ENCODE data around the gene LCK.
A peak's percentile ranks its signal among the peaks of the same experiment; 100 is the strongest.

Gene LCK

DNA sequence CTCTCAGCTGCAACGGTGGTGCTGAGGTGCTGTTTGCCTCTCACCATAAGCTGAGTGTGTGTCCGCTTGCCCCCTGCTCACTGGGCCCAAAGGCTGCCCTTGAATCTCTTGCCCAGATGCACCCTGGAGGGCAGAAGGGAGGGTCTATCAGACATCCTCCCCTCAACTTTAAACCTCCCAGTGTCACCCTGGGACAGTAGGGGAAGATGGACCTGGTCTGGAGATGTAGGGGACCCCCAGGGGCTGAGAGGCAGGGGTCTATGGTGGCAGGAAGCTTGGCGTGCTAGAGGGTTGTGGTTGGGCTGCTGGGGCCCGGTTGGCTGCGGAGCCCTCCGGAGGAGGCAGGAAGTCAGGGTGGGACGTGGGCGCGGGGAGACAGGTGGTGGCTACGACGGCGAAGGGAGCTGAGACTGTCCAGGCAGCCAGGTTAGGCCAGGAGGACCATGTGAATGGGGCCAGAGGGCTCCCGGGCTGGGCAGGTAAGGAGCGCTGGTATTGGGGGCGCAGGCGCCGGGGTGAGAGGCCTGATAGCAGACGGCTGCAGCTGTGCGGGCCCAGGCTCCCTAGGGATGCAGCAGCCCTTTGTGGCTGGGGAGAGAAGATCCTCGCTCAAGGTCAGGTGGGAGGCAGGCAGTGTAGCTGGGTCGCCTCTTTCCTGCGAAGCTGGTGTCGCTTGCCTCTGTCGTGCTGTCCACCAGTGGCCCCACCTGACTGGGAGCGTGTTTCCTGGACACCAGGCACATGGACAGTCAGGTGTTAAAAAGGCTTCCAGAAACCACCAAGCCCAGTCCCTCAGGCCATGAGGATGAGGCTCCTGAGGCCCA, at the start of gene LCK:
Gene LCK, plus strand, starts transcription at position 373 of the 824 bp plus-strand sequence. CDS start 23,065 bp downstream, outside the sequence.
- DNase-seq, result no peak

DNA sequence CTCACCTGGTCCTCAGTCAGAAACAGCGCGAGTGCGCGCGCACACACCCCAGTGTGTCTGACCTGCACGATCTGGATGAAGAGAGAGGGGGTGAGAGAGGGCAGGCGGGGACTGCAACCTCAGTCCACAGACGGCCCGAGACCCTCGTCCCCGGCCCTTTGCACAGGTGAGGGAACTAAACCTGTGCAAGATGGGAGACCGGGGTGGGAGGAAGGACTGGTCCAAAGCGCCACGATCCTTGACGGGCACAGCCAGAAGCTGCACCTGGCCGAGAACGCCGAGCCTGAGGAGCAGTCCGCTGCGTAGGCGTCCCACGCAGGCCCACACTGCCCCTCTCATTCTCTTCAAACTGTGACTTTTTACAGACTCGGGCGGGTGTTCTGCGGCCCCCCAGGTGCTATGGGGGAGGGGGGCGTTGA, 46.1 kb upstream of the LCK start:
- no peak for DNase-seq

DNA sequence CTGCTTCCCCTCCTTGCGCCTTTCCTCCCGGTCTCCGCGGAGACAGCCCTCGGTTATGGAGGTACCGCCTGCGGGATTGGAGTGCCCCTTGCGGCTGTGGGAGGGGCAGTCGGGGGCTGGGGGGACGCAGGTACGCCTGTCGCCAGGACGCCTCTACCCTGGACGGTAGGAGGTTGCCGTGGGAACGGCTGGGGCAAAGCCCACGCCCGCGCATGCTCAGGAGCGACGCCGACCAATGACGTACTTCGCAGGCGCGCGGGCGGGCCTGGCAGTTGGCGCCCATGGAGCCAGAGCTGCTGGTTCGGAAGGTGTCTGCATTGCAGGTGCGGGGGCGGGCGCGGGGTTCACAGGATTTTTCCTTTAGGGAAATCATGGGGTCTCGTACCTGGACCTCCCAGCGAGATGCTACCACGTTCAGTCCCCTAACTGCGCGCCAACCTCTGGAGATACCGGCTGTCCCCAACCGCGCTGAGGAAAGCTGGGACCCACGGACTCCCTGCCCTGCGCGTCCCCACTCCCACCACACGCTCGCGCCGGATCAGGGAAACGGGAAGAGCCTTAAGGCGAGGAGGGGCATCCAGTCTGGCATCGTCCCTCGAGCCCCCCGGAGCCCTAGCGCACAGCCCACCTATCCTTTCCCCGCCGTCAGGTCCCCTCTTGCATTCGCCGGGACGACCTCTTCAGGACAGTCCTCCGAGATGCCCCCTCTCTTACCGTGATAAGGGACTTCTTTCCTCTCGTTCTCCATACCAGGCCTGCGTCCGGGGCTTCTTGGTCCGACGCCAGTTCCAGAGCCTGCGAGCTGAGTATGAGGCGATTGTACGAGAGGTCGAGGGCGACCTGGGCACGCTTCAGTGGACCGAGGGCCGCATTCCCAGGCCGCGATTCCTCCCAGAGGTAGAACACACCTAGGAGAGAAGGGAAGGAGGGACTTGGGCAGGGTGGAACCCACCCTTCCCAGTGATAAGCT, 45.4 kb upstream of the LCK start, which contains the start of gene IQCC:
Gene IQCC, plus strand, starts transcription at position 271 of the 970 bp plus-strand sequence. Its CDS starts 11 bp downstream, at position 282.
- peak; percentile 37 for DNase-seq

DNA sequence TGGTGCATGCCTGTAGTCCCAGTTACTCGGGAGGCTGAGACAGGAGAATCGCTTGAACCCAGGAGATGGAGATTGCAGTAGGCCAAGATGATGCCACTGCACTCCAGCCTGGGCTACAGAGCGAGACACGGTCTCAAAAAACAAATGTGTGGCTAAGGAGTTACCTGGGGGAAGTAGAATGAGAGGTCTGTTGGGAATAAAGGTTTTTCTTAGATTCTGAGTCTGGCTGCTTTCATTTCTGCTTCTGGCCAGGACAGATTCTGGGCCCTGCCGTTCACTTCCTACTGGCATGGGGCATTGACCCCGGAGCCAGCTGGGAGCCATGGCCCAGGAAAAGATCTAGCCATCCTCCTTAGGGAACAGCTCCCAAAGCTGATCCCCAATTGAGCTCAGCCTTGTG, 42.6 kb upstream of the LCK start:
- DNase-seq, result no peak

DNA sequence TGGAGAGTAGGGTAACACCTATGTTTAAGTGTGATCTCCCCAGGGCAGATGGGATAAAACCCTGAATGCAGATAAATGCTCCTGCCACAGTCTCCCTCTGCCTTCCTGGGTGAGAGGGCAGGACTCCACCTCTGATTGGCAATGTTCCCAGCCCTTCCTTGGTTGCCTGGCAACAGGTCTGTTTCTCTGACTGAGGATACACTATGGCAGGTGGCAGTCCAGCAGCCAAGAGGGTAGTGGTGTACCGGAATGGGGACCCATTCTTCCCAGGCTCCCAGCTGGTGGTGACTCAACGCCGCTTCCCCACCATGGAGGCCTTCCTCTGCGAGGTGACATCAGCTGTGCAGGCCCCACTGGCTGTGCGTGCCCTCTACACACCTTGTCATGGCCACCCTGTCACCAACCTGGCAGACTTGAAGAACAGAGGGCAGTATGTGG, 42.2 kb upstream of the LCK start, which contains the start of gene DCDC2B:
Gene DCDC2B, plus strand, starts transcription at position 199 of the 438 bp plus-strand sequence. Its CDS starts 5 bp downstream, at position 204.
- DNase-seq, result peak; percentile 66

DNA sequence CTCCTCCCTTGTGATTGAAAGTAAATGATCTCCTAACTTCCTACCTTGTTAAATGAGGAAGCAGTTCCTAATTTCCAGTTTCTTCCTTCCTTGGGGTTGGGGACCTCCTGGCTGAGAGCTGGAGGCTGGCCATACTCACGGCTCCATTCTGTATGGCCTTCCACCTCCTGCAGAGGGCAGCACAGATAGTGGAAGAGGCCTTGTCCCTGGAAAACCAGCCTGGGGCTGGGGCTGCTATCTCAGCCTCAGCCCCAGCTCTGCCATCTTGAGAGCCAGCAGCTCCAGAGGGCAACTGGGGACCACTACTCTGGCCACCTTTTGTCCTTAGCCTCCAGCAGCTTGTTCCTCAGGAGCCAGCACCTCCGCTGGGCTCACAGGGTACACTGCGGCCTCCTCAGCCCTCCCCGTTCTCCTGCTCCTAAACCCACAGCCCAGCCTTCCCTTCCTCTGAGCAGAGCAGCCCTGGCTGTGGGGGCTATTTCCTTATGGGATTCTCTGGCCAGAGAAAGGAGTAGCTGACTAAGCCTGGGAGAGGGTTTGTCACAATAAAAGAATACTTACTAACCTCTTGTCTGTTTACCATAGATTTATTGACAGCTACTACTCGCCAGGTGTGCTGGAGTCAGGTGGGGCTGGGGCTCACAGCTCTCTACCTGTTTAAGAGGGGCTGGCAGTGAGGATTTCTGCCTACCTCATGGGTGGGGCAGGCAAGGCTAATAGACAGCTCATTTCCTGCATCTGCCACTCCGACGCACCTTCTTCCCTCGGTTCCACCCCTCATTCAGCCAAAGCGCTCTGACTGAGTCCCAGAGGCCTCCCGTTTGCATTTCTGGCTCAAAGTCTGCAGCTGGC, 35.2 kb upstream of the LCK start:
- no peak for DNase-seq

DNA sequence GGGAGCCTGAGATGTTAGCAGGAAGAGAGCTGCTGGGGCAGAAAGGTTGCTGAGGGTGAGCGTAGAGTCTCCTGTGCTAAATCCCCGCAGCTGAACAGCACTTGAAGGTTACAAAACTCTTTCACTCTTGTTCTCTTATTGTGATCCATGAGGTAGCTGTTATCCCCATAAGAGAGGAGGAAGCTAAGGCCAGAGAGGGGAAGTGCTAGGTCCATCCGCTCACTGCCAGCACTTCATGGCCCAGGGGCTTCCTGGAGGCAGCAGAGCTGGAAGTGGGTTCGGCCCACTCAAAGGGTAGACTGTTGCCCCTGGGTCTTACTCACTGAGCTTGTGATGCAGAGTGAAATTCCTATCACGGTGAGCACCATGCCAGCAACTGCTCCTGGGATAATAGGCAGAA, 34.5 kb upstream of the LCK start:
- no peak for DNase-seq

DNA sequence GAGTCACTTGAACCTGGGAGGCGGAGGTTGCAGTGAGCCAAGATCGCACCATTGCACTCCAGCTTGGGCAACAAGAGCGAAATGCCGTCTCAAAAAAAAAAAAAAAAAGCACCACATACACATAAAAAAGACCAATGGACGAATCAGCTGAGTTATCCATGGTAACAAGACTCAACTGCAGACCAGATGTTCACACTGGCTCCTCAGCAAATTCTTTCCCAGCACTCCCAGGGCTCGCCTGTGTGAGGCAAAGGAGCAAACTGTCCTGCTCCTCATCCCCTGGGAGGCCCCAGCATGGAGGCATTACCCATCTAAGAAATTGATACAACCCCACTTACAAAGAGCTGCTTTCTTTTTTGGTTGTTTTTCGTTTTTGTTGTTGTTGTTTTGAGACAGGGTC, 32.0 kb upstream of the LCK start:
- no peak for DNase-seq

DNA sequence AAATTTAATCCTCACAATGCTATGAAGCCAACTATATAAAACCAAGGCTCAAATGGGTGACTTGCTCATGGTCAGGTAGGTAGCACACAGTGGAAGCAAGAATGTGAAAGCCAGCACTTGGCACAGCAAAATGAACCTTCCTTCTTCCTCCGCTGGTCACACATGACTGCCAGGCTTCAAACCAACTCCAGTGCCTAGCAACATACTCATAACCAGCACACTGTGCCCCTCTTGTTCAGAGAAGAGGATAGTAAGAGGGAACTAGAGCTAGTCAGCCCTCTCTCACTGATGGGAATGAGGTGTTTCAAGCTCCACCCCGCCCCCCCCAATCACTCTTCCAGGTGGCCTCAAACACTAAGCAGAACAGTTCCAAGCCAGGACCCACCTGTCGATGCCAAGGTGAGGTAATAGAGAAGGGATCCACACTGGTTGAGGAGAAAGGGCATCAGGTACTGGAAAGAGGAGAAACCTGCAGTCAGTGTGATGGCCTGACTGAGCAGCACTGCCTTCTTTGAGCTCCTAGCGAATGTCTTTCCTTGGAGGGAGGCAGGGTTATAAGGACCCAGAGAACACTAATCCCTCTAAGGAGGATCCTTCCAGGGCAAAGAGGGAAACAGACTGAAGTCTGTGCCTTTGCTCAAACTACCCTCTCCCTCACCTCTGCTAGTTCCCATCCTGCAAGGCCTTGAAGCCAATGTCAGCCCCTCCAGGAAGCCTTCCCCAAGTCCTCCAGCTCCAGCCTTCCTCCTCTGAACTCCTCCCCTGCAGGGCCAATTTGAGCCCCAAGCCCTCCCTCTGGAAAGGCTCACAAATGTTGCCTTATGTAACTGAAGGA, 30.1 kb upstream of the LCK start:
- DNase-seq, result no peak

DNA sequence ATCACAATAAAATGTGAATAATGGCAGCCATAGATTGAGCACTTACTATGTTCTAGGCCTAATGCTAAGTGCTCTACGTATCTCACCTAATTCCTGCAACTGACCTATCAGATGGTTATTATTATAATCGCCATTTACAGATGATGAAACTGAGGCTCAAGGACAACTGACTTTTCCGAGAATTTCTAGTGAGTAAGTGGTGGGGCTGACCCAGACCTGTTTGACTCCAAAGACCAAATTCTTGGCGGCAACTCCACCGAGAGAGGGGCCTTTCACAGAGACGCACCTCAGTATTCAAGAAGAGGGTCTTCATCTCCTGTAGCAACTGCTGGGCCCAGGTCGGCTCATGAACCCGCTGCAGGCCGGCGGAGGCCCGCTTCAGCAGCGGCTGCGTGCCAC, 29.5 kb upstream of the LCK start:
- DNase-seq, result no peak

DNA sequence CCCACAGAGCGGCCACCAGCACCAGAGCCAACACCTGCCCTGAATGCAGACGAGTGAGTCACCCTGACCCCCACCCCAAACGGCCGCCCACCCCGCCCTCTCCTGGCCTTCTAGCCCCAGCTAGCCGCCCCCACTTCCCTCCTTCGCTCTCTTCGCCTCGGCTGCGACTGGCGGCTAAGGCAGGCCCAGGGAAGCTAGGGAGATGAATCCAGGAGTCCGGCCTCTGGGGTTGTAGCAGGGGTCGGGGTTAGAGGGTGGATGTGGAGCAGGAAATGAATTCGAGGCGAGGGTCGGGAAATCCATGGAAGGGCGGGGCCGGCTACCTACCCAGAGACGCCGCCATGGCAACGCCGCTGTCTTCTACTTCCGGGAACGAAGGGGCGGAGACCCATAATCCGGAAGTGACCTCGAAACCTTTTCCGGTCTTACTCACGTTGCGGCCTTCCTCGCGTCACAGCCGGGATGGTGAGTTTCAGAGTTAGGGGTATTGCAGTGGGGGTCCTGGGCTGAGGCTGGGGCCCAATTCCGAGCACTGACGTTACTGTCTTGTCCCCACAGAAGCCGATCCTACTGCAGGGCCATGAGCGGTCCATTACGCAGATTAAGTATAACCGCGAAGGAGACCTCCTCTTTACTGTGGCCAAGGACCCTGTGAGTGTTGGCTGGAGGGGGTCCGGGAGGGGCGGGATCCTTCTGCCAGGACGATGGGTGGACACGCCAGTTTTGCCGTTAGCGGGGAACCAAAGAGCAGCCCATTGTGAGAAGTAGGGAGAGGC, 28.9 kb upstream of the LCK start, which contains the start of the genes EIF3I and TMEM234:
Gene EIF3I, plus strand, starts transcription at position 428 of the 776 bp plus-strand sequence. Its CDS starts 35 bp downstream, at position 463.
Gene TMEM234, minus strand, starts transcription at position 374 of the 776 bp plus-strand sequence. Its CDS starts 31 bp downstream, at position 343.
- DNase-seq, result peak; percentile 57

DNA sequence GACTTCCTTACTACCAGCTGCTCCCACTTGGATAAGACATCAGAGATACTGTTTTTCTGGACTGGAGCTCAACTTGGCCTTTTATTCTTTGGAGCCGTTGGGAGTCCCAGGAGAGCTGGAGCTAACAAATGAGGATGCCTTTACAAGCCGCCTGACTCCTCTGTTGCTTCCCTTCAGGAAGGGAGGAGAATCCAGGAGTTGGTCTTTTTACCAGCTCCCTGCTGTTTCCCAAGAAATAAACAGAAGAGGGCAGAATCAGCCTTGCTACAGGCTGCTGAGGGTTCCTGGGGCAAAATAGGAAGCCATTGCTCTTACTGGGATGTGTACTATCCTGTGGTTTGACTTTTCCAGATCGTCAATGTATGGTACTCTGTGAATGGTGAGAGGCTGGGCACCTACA, 27.4 kb upstream of the LCK start:
- DNase-seq, result no peak

DNA sequence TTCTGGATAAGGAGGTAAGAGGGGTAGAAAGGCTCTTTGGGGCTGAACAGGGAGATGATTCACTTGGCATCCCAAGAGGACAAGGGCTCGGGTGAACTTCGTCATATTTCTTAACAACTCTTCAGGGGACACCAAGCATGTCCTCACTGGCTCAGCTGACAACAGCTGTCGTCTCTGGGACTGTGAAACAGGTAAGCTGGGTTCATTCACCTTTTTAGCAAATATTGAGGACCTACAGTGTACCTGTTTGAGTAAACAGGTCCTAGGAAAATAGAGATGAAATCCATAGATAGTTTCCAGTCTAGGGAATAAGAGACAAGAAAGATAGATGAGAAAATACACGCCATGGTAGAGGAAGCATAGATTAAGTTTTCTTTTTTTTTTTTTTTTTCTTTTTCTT, 26.8 kb upstream of the LCK start:
- DNase-seq, result no peak

DNA sequence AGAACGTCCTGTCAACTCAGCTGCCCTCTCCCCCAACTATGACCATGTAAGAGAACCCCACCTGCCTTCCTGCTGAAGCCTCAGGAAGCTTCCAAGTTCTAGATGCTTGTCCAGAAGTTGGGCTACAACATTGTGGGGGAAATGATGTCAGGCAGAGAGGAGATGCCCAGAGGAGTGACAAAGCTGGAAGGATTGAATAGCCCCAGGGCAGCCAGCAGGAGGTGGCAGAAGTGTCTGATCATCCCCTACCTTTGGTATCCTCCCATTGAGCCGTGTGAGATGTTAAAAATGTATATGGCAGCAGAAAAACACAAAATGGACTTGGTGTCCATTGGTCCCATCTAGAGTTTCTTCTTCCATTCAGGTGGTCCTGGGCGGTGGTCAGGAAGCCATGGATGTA, 22.3 kb upstream of the LCK start:
- no peak for DNase-seq

DNA sequence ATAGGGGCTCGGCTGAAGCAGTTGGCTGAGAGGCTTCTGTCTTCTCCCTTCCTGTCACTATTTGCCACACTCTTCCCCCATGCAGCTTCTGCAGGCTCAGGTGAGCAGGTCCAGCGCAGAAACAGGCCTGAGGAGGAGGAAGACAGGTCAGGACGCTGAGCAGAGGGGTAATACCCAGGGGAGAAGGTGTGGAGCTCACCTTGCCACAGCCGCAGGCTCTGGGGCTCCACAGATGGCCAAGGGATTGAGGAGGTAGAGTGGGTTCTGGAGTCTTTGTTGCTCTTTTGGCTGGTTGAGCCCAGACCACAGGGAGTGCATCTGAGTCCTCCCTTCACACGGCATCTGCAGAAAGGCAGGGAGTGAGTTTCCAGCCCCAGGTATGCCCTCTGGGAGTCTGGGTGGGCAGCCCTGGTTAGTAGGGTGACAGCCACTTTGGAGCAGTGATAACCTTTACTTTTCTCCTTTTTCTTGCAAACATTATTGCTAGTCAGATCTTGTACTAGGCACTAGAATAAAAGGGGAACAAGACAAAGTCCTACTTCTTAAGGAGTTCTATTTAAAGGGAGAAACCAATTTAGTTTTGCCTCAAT, 19.1 kb upstream of the LCK start:
- DNase-seq, result no peak

DNA sequence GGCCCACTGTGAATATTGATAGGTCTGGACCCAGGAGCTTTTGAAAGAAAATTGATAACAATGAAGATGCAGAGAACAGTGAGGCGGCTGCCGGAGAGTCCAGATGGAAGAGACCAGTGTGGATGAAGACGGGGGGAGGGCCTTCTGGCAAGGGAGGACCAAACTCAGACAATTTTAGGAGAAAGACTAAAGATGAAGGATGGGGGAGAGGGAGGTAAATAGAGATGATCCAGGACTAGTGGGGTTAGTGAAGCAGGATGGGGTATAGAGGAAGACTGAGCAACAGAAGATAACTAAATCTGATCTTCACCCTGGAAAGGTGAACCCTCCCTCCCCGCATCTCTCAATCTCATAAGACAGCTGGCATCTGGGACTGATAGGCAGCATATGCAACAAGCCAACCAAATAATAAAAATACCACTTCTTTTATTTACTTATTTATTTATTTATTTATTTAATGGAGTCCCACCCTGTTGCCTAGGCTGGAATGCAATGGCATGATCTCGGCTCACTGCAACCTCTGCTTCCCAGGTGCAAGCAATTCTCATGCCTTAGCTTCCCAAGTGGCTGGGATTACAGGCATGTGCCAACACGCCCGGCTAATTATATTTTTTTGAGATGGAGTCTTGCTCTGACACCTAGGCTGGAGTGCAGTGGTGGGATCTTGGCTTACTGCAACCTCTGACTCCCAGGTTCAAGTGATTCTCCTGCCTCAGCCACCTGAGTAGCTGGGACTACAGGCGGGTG, 18.3 kb upstream of the LCK start:
- DNase-seq, result no peak

DNA sequence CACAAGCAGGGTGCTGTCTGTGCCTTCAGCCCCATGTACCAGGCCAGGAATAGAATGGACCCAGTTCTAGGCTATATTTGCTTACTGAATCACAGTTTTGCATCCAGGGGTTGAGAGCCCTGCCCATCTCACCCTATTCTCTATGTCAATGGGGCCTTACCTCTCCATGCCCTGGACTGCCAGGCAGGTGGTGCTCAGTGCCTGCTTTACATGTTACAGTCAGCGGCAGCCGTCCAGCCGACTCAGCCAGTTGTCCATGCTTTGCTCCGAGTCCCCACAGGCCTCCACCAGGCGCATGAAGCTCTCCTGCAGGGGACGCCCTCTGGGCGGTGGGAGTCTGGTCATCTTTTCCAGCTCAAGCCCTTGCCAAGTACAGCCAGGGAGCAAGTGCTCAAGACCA, 16.3 kb upstream of the LCK start:
- DNase-seq, result no peak

DNA sequence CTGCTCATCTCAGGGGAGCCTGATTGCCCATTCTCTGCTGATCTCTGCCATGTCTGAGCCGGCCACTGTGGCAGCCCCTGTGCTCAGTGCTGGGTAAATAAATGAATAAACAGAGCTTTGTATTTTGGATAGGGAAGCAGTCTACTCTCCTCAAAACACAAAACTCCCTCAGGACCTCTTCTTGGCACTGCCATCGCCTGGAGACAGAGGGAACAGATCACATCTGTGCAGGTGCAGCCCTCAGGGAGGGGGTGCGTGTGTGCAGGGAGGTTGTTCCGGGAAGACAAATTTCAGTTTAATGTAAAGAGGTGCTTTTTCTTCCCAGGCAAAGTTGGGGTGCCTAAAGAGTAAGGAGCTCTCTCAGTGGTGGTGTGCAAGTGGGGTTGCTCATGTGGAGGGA, 11.7 kb upstream of the LCK start:
- DNase-seq, result no peak

DNA sequence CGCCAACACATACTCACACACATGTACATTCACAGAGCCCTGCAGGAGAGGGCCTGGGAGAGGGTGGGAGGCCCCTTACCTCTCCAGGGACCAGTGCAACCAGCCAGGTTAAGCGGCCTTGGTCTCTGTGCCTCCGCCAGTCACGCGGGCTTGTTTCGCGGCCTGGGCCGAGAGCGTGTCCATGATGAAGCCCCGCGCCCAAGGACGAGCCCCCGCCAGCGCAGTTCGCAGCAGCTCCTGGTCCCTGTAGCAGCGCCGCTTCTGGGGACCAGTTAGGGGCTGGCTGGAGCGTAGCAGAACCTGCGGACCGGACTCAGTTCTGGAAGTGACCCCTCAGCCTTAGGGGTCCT, 11.3 kb upstream of the LCK start:
- no peak for DNase-seq

All from NCI-H1436 treated with DMSO at 0.1 percent for 48 hours (cell line).